H1 (cell line): ENCODE measurements around the gene CCR3. TPM values are rescaled to one million over a fixed set of nuclear protein-coding genes. Genes with fewer than 3 reads are reported as not detected.

Experiments
- CTCF ChIA-PET: fragments of 300-600 bp; sonication (Branson Sonifier 250); formaldehyde crosslinking; loops from one replicate; lab custom pipeline; 2021; ENCODE audit not compliant: partially characterized antibody; lab: Charles Lee
- POLR2A ChIA-PET: fragments of 300-600 bp; sonication (Branson Sonifier 250); formaldehyde crosslinking; loops from one replicate; lab custom pipeline; 2021; ENCODE audit warnings: inconsistent platforms; ENCODE audit not compliant: partially characterized antibody; lab: Charles Lee
- DNase-seq, 2 experiments: peaks; one replicate each; pipeline versions ENCODE4 v3.0.0 to v3.0.0-alpha.2; 2010 to 2022; ENCODE audit warnings: low spot score in 2 of 2, low read depth in 1 of 2, mixed read lengths in 1 of 2
- FAIRE-seq: peaks from 2 replicates; lab custom pipeline; 2011; peaks lifted over from hg19 to GRCh38; lab: Jason Lieb, UNC
- H2AFZ ChIP-seq: 2 replicates; pipeline ENCODE4 v1.8.1; 2012; ENCODE audit warnings: low read length, inconsistent platforms
- H2AK5ac ChIP-seq: 2 replicates; pipeline ENCODE4 v1.6.1; 2013; ENCODE audit warnings: low read depth, low read length
- H2BK120ac ChIP-seq: replicated peaks from 2 replicates; pipeline ENCODE3; 2013; ENCODE audit warnings: low read depth, low read length, inconsistent platforms
- H2BK12ac ChIP-seq: 2 replicates; pipeline ENCODE4 v1.6.1; 2013; ENCODE audit warnings: low read depth, low read length
- H2BK15ac ChIP-seq: 2 replicates; pipeline ENCODE4 v1.6.1; 2013; ENCODE audit warnings: low read length
- H2BK20ac ChIP-seq: 2 replicates; pipeline ENCODE4 v1.6.1; 2013; ENCODE audit warnings: low read length
- H2BK5ac ChIP-seq: 2 replicates; pipeline ENCODE4 v1.6.1; 2013; ENCODE audit warnings: low read depth, low read length
- H3K14ac ChIP-seq: 2 replicates; pipeline ENCODE4 v1.6.1; 2013; ENCODE audit warnings: inconsistent platforms; ENCODE audit not compliant: insufficient read length
- H3K18ac ChIP-seq: 2 replicates; pipeline ENCODE4 v1.6.1; 2013; ENCODE audit warnings: low read length; ENCODE audit errors: extremely low read depth
- H3K23ac ChIP-seq: 2 replicates; pipeline ENCODE4 v1.6.1; 2013; ENCODE audit warnings: inconsistent platforms; ENCODE audit not compliant: insufficient read length
- H3K23me2 ChIP-seq: 2 replicates; pipeline ENCODE4 v1.6.1; 2013; ENCODE audit warnings: low read depth, low read length
- H3K27ac ChIP-seq: 2 replicates; pipeline ENCODE4 v1.6.1; 2011; ENCODE audit warnings: low read depth, low read length, inconsistent platforms
- H3K27me3 ChIP-seq, 4 experiments: replicated peaks in 1 of 4; 1 replicate in 1 of 4; 2 replicates in 3 of 4; pipeline versions ENCODE4 v1.6.1 to v1.8.1; 2011 to 2013; ENCODE audit warnings: low read length in 3 of 4, mild to moderate bottlenecking in 3 of 4, inconsistent platforms in 2 of 4, mixed read lengths in 2 of 4, moderate library complexity in 1 of 4; ENCODE audit not compliant: control insufficient read depth in 3 of 4, insufficient read depth in 3 of 4; ENCODE audit errors: extremely low read depth in 1 of 4
- H3K36me3 ChIP-seq, 4 experiments: 2 replicates each; pipeline versions ENCODE4 v1.6.1 to v1.8.1; 2011 to 2013; ENCODE audit warnings: mild to moderate bottlenecking in 4 of 4, low read length in 3 of 4, moderate library complexity in 2 of 4, control low read depth in 1 of 4, inconsistent platforms in 1 of 4; ENCODE audit not compliant: insufficient read depth in 4 of 4, control insufficient read depth in 2 of 4
- H3K4ac ChIP-seq: replicated peaks from 2 replicates; pipeline ENCODE3; 2013; ENCODE audit warnings: low read length, low read depth, mixed read lengths, inconsistent platforms; ENCODE audit not compliant: insufficient read length
- H3K4me1 ChIP-seq, 4 experiments: replicated peaks in 1 of 4; 1 replicate in 1 of 4; 2 replicates in 3 of 4; pipeline versions ENCODE4 v1.6.1 to v1.8.1; 2011 to 2013; ENCODE audit warnings: low read length in 3 of 4, inconsistent platforms in 2 of 4, mixed read lengths in 1 of 4; ENCODE audit not compliant: insufficient read depth in 4 of 4, control insufficient read depth in 3 of 4
- H3K4me2 ChIP-seq, 2 experiments: 2 replicates each; pipeline versions ENCODE4 v1.6.1 to v1.8.1; 2011 to 2013; ENCODE audit warnings: low read depth in 2 of 2, low read length in 2 of 2, control low read depth in 1 of 2, inconsistent platforms in 1 of 2, mild to moderate bottlenecking in 1 of 2; ENCODE audit not compliant: insufficient read depth in 1 of 2
- H3K4me3 ChIP-seq, 4 experiments: fragments of 200-600, 300-600 bp in 1 of 4; sonication (generic), shearing (Covaris generic), sonication (Bioruptor Twin) in 1 of 4; 2 replicates each; pipeline versions ENCODE4 v1.5.1 to v1.8.1; 2011 to 2016; ENCODE audit warnings: low read length in 4 of 4, low read depth in 3 of 4, control low read depth in 2 of 4, inconsistent platforms in 2 of 4, mild to moderate bottlenecking in 2 of 4, mixed read lengths in 1 of 4, moderate library complexity in 1 of 4; ENCODE audit not compliant: insufficient read depth in 2 of 4; ENCODE audit errors: extremely low read depth in 1 of 4
- H3K56ac ChIP-seq: replicated peaks from 2 replicates; pipeline ENCODE3; 2013; ENCODE audit warnings: low read depth, mild to moderate bottlenecking, mixed read lengths, low read length, inconsistent platforms; ENCODE audit not compliant: insufficient read length
- H3K79me1 ChIP-seq: 2 replicates; pipeline ENCODE4 v1.6.1; 2013; ENCODE audit warnings: low read depth, low read length, control low read depth
- H3K79me2 ChIP-seq, 2 experiments: 2 replicates each; pipeline versions ENCODE4 v1.6.1 to v1.8.1; 2012 to 2013; ENCODE audit warnings: low read length in 2 of 2, mild to moderate bottlenecking in 2 of 2, inconsistent platforms in 1 of 2; ENCODE audit not compliant: insufficient read depth in 2 of 2, control insufficient read depth in 1 of 2
- H3K9ac ChIP-seq, 4 experiments: replicated peaks in 1 of 4; 1 replicate in 1 of 4; 2 replicates in 3 of 4; pipeline versions ENCODE4 v1.6.1 to v1.8.1; 2011 to 2013; ENCODE audit warnings: low read depth in 3 of 4, low read length in 3 of 4, control low read depth in 2 of 4, mild to moderate bottlenecking in 2 of 4, moderate library complexity in 2 of 4, inconsistent platforms in 1 of 4; ENCODE audit errors: extremely low read depth in 1 of 4
- H3K9me3 ChIP-seq, 2 experiments: 2 replicates each; pipeline versions ENCODE4 v1.6.1 to v1.8.1; 2012 to 2013; ENCODE audit warnings: mild to moderate bottlenecking in 2 of 2, moderate library complexity in 2 of 2, control low read depth in 1 of 2, inconsistent platforms in 1 of 2, low read depth in 1 of 2, low read length in 1 of 2, mixed read lengths in 1 of 2; ENCODE audit not compliant: insufficient read depth in 2 of 2
- H4K20me1 ChIP-seq, 2 experiments: replicated peaks in 1 of 2; 2 replicates each; pipeline versions ENCODE3 to v1.8.1; 2011 to 2013; ENCODE audit warnings: inconsistent platforms in 2 of 2, low read length in 2 of 2, mild to moderate bottlenecking in 1 of 2; ENCODE audit not compliant: insufficient read depth in 2 of 2, control insufficient read depth in 1 of 2
- H4K5ac ChIP-seq: 2 replicates; pipeline ENCODE4 v1.6.1; 2013; ENCODE audit warnings: low read length, low read depth, mixed read lengths, inconsistent platforms; ENCODE audit not compliant: insufficient read length
- H4K8ac ChIP-seq: 2 replicates; pipeline ENCODE4 v1.8.0; 2013; ENCODE audit warnings: mild to moderate bottlenecking, moderate library complexity, low read length, inconsistent platforms; ENCODE audit not compliant: insufficient read depth; ENCODE audit errors: extremely low read depth
- H4K91ac ChIP-seq: replicated peaks from 2 replicates; pipeline ENCODE3; 2013; ENCODE audit warnings: low read length, mixed read lengths, inconsistent platforms; ENCODE audit not compliant: insufficient read length
- EP300 ChIP-seq, 2 experiments: IDR thresholded peaks; 1 replicate in 1 of 2; 2 replicates in 1 of 2; pipeline ENCODE4 v1.6.1; 2011 to 2012; ENCODE audit warnings: low read depth in 2 of 2, low read length in 2 of 2, mild to moderate bottlenecking in 2 of 2, borderline replicate concordance in 1 of 2, inconsistent platforms in 1 of 2, moderate library complexity in 1 of 2
- HDAC2 ChIP-seq, 2 experiments: fragments of 300-600 bp in 1 of 2; sonication (generic) in 1 of 2; IDR thresholded peaks; 2 replicates each; pipeline ENCODE4 v1.6.1; 2011 to 2012; ENCODE audit warnings: low read depth in 2 of 2, low read length in 2 of 2, mild to moderate bottlenecking in 2 of 2, moderate library complexity in 2 of 2, borderline replicate concordance in 1 of 2, inconsistent platforms in 1 of 2
- RBBP5 ChIP-seq: IDR thresholded peaks from 2 replicates; pipeline ENCODE4 v1.7.1; 2012; ENCODE audit warnings: low read depth, mild to moderate bottlenecking, inconsistent platforms, low read length, moderate library complexity, borderline replicate concordance
- RNF2 ChIP-seq: fragments of 200-900, 300-1000 bp; sonication (generic); IDR thresholded peaks from 2 replicates; pipeline ENCODE4 v1.7.1; 2016; ENCODE audit warnings: borderline replicate concordance, low read depth, mild to moderate bottlenecking, antibody characterized with exemption, low read length; ENCODE audit not compliant: poor library complexity, severe bottlenecking; ENCODE audit errors: missing control alignments
- RXRA ChIP-seq: IDR thresholded peaks from 2 replicates; pipeline ENCODE4 v1.6.1; 2011; ENCODE audit warnings: low read depth, mild to moderate bottlenecking, low read length, moderate library complexity; ENCODE audit not compliant: insufficient read depth
- SUZ12 ChIP-seq: fragments of 200-600 bp; sonication (generic); IDR thresholded peaks from 2 replicates; pipeline ENCODE4 v1.6.1; 2012; ENCODE audit warnings: mild to moderate bottlenecking, inconsistent platforms, low read length, moderate library complexity, mixed read lengths
- TAF1 ChIP-seq: IDR thresholded peaks from 2 replicates; pipeline ENCODE4 v1.6.1; 2011; ENCODE audit warnings: mild to moderate bottlenecking, low read depth, low read length
- TCF12 ChIP-seq: IDR thresholded peaks from 2 replicates; pipeline ENCODE4 v1.6.1; 2011; ENCODE audit warnings: low read depth, mild to moderate bottlenecking, low read length
- YY1 ChIP-seq: IDR thresholded peaks from 2 replicates; pipeline ENCODE4 v1.6.1; 2011; ENCODE audit warnings: low read depth, mild to moderate bottlenecking, low read length
- WGBS, 2 experiments: shearing (Covaris generic) in 1 of 2; methylation state at CpG; one replicate each; pipeline versions ENCODE4 v1.1.6 to v1.1.7; 2013 to 2015; ENCODE audit warnings: low lambda C conversion rate in 2 of 2, mixed read lengths in 2 of 2, inconsistent platforms in 1 of 2, low coverage in 1 of 2, missing lambda C conversion rate in 1 of 2; ENCODE audit not compliant: insufficient replicate concordance in 2 of 2, insufficient coverage in 1 of 2, insufficient read length in 1 of 2; ENCODE audit errors: extremely low coverage in 1 of 2, missing lambda C conversion rate in 1 of 2; 5-methylcytosine and 5-hydroxymethylcytosine counted together
- polyA plus RNA-seq, 7 experiments: library from polyadenylated mRNA; depleted of rRNA in 3 of 7; stranded (reverse) in 5 of 7; unstranded in 2 of 7; fragments of >200 nt in 5 of 7; fragments of 200-250 nt in 2 of 7; gene quantifications; 1 replicate in 5 of 7; 2 replicates in 1 of 7; 4 replicates in 1 of 7; pipeline versions ENCODE4 v1.2.1 to v1.2.3, GENCODE V29; 2011 to 2013; ENCODE audit warnings: missing spikeins in 2 of 7, mixed read lengths in 2 of 7
- total RNA-seq: library from RNA; stranded (reverse); fragmentation: NEBNext Ultra II Directional; extraction: Animal tissue kit (Norgen Biotek cat#: 25700); gene quantifications from 2 replicates; pipeline ENCODE4 v1.2.1, GENCODE V29; 2021

CCR3 gene
- total and polyA plus RNA-seq, 2 of the 8 experiments (the other 6 are each of a cell fraction or from before 2014, with no cell fraction given), result not detected

- Histone ChIP-seq H3K18ac (no peak overlapping the region), H3K27ac (no peak overlapping the region), H2AK5ac (no peak overlapping the region), H3K9me3 (no peaks in the 10 kb centered on the region), H3K9ac (no peak overlapping the region), H3K4me2 (no peak overlapping the region), H4K20me1 (no peaks in the 10 kb centered on the region), H3K79me2 (no peaks in the 10 kb centered on the region), H4K8ac (no peak overlapping the region), H3K4me3 (no peak overlapping the region), H3K23me2 (no peaks in the 10 kb centered on the region), H2BK20ac (no peak overlapping the region), H3K4me1 (no peaks in the 10 kb centered on the region), H2BK5ac (no peak overlapping the region), H4K91ac (no peak overlapping the region), H3K79me1 (no peaks in the 10 kb centered on the region), H2BK15ac (no peak overlapping the region), H2BK120ac (no peak overlapping the region), H3K36me3 (no peaks in the 10 kb centered on the region), H3K27me3 (no peaks in the 10 kb centered on the region), H3K4ac (no peak overlapping the region), H4K5ac (no peak overlapping the region), H3K23ac (no peak overlapping the region), H3K14ac (no peak overlapping the region), H2BK12ac (no peak overlapping the region), H3K56ac (no peak overlapping the region), H2AFZ (no peak overlapping the region)
- POLR2A ChIA-PET, result no interaction called here
- CTCF ChIA-PET, result interaction anchor here (0.6 kb wide), 1 partner anchor 178 kb away, joined by 3 read pairs; no protein-coding TSS in a partner anchor
- TF ChIP-seq RBBP5, result no peak
- TF ChIP-seq SUZ12, result no peak
- TF ChIP-seq EP300 (IDR thresholded peaks at IDR 0.05; ENCODE audit: borderline replicate concordance in 1 of 2, low read depth in 2 of 2, low read length in 2 of 2), result no peak
- TF ChIP-seq HDAC2 (IDR thresholded peaks at IDR 0.05; ENCODE audit: borderline replicate concordance in 1 of 2, low read depth in 2 of 2, low read length in 2 of 2), result no peak
- no peak for TF ChIP-seq YY1
- TF ChIP-seq RXRA, result no peak
- no peak for TF ChIP-seq RNF2
- no peak for TF ChIP-seq TCF12
- no peak for TF ChIP-seq TAF1
- WGBS, 2 experiments, result 89% methylated on average over 4 of the region's 5 CpGs; no CpG with 5 or more reads in 1 of the 2 experiments
- FAIRE-seq (no peak), DNase-seq (no peak)
Observed at GRCh38 chr3:46299608-46300460, 57.6 kb downstream of the CCR3 start.
